Measurements from ENCODE around the gene ABAT. TPM values are rescaled to one million over a fixed set of nuclear protein-coding genes. Genes with fewer than 3 reads are reported as not detected.
A peak's percentile ranks its signal among the peaks of the same experiment; 100 is the strongest.
"Not testable (repeated sequence)": the region's sequence is repeated elsewhere in the genome, so short reads cannot be mapped to it uniquely, and the experiment has no call there.

The ABAT gene
- polyA plus RNA-seq, 12 donors: 13.2 to 32.8 (median 19.9) TPM; not detected in 1

GRCh38 chr16:8678068-8678927 is 3.9 kb downstream of the ABAT start:
- DNase-seq: no peak

DNA sequence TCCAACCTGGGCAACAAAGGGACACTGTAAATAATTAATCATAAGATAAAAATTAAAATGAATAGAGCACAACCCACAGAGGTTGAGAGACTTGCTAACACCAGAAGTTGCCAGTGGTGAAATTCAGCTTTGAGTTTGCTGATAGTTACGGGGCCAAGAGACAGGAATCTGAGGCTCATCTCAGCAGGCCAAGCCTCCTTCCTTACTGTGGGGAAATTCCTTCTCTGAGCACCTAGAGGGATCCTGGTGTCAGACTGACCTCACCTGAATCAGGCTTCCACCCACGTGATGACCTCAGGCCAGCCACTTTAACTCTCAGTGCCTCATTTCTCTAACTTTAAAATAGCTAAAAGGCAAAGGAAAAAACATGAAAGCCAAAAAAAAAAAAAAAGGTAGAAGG is 4.7 kb downstream of the ABAT start:
- no peak for DNase-seq

DNA sequence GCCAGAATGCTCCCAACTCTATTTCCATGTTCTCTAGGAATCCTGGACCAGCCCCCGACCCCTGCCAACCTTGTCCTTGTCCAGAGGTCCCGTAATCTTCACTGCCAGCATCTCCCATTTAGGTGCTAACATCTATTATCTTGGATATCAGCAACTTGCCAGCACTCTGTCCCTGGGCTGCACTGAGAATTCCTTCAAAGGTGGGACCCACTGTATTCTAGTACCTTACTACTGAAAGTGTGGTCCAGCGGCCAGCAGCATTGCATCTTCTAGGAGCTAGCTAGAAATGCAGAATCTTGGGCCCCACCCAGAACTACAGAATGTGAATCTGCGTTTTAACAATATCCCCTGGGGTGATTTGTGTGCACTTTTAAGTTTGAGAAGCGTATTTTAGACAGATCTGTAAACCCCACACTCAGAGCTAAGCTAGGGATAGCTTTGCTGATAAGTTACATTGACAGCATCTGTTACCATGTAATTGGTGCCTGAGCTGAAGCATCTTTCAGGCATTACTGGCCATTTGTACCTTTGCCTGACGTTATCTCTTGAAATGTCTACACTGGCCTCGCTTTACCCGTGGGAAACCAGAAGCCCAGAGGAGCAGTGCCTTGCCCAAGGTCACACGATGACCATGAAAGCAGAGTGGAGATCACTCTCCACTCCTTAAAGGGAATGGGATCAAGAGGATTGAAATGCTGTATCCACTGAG is 8.3 kb downstream of the ABAT start:
- no peak for DNase-seq

- no peak for DNase-seq
These were observed 9.2 kb downstream of the ABAT start for GRCh38 chr16:8683640-8684039.

DNA sequence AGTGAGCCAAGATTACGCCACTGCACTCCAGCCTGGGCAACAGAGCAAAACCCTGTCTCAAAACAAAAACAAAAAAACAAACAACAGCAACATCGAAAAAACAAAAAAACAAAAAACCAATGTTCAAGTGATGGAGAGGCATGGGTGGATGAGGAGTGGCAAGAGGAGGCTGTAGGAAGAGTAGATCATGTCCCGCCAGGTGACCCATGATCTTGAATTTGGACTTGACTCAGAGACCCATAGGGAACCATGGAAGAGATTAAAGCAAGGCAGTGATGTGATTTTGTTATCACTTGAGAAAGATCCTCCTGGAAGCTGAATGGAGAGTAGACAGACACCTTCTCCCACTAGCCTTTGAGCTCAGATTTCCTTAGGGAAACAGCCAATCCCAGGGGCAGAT is 11.2 kb downstream of the ABAT start:
- DNase-seq: no peak

DNA sequence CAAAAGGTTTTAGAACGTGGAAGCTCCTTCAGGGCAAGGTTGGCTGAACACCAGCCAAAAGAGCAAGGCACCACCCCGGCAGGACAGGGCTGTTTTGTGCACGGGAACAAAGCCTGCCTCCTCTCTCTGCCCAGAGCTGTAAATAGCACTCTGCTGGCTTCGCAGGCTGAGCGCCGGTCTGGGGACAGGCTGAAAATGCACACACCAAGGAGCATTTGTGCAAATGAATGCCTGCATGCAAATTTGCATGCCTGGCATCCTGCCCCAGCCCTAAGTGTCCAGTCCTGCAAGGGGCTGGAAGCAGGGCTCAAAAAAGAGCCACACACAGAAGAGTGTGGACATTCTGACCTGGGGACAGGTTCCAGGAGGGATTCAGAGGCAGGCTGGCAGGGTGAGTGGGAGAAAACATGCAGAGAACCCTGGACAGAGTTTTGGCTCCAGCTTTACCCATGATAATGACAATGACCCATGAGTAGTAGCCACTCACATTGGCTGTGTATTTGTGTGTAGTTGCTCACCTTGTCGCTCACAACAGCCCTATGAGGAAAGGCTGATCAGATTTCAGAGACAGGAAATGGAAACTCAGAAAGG is 11.7 kb downstream of the ABAT start:
- DNase-seq: no peak

DNA sequence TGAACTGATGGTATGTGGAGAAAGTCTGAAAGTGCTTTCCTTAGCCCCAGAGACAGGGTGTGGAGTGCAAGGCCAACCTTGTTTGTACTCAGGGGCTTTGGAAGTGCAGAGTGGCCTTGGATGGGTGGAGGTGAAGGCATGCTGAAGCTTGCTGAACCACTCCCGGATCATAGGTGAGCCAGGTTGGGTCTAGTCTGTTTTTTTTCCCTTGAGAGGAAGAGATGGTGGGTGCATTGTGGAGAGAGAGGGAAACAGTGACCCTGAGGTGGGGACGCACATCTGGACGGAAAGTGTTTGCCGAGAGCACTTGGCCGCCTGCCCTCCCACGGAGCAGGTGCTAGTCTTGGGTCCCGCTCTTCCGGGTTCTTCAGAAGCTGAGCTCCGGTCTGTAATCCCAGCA is 12.5 kb downstream of the ABAT start:
- DNase-seq: no peak

GRCh38 chr16:8689686-8690085 is 15.3 kb downstream of the ABAT start:
- DNase-seq: no peak

GRCh38 chr16:8691728-8692127 is 17.3 kb downstream of the ABAT start:
- no peak for DNase-seq

DNA sequence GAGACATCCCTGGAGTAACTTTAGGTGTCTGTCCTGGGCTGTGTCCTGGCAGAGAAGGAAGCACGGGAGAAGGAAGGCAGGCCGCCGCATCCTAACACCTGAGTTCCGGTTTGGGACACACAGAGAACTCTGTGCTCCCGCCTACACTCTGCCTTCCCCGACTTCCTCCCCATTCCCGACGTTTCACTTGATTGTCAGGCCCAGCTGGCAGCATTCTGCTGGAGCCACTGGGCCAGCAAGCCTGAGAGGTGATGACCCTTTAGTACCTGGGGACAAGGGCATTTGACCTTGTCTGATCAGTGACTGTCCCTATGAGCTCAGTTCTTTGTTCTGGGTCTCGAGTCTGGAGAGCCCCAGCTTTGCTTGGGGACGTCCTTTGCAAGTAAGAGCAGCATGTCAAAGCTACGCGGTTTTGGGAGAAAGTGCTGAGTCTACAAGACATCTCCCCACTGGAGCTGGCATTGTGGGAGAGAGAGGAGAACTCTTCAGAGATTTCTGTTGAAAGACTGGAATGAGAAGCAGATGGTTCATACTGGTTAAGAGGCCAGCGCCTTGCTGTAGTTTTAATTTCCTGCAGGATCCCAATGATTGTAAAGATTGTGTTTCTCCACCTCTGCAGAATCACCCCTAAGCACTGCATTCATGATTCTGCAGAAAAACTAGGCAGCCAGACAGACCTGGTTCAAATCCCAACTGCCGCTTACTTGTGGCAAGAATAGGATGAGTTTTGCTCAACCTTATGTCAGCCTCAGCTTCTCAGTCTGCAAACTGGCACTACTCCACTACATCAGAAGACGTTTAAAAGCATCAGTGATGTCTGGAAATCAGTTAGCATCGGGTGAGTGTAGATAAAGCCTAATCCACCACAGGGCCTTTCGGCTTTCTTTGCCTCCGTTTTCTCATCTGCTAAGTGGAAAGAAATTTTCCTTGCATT is 20.6 kb downstream of the ABAT start:
- no peak for DNase-seq

DNA sequence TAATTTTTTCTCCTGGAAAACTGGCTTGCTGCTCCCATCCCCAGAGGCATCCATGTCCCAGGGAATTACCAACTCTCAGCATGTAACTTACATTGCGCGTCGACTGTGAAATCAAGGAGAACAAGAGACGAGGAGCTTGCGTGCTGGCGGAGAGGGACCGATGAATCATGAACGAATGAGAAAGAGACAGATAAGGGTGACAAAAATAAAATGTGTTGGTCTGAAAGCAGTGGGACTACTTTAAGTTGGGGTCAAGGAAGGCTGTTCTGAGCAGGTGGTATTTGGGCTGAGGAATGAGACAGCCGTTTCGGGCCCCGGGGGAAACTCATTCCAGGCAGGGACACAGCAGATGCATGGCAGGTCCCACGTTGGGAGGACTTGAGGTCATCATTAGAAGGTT is 22.5 kb downstream of the ABAT start:
- DNase-seq: no peak

DNA sequence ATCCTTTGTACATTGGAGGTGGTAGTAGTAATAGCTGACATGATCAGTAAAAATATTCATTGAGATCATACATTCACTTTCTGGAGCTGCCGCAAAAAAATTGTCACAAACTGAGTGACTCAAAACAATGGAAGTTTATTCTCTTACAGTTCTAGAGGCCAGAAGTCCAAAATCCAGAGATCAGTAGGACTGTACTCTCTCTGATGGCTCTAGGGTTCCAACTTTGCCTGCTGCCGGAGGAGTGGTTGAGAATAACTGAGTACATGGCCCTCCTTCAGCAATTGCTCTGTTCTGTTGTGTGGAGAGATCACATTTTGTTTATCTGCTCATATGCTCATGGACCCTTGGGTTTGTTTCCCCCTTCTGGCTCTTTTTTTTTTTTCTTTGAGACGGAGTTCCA is 23.5 kb downstream of the ABAT start:
- no peak for DNase-seq

DNA sequence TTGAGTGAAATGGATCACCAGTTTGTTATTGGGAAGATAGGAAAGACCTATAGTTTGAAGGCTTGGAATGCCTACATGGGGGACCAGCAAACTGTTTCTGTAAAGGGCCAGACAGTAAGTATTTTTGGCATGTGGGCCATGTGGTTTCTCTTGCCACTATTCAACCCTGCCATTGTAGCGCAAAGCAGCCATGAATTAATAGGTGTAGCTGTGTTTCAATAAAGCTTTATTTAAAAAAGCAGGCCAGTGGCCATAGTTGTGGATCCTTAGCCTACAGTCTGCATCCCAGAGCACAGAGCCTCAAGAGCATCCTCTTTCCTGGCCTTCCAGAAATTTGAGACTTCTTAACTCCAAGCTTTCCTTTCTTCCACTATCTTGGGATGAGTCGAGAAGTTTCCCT is 29.3 kb downstream of the ABAT start:
- DNase-seq: no peak

DNA sequence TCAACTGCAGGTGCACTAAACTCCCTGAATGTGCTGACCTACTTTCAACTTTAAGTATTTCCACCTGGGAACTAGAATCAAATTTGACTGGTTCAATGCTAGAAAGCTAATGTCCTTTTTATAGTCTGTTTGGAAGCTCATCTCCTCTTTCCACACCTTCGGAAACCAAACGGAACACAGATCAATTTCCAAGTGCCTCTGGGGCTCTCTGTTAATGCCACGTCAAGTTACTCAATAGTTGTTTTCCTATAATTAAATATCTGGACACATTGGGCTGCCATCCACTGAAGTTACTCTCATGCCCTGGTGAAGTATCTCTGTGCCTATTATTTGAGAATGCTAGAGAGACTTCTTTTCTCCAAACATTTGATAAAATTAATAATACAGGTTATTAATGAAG is 29.7 kb downstream of the ABAT start:
- DNase-seq: no peak

DNA sequence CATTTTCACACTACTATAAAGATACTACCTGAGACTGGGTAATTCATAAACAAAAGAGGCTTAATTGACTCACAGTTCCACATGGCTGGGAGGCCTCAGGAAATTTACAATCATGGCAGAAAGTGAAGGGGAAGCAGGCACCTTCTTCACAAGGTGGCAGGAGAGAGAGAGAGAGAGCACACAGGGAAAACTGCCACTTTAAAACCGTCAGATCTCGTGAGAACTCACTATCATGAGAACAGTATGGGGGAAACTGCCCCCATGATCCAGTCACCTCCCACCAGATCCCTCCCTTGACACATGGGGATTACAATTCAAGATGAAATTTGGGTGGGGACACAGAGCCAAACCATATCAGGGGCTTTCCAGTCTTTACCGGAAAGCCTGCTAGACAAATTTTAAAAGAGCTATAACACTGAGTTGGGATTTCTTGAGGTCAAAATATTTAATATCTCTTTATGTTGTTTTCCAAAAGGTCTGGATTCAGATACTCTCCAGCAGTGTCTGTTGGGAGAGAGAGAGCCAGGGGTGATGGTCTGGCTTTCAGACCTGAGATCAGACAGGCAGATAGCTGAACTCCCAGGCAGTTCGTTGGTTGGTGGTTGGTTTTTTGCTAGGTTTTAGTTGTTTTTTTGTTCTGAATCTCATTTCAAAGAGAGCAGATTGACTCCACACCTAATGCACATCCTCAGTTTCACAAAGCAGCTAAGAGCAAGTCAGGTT is 30.8 kb downstream of the ABAT start:
- not testable (repeated sequence) for DNase-seq

GRCh38 chr16:8708536-8708935 is 34.1 kb downstream of the ABAT start:
- DNase-seq: no peak

- peak; percentile 28 for DNase-seq
These were observed 38.4 kb downstream of the ABAT start for GRCh38 chr16:8712589-8713361.

- DNase-seq: no peak
These were observed 39.3 kb downstream of the ABAT start for GRCh38 chr16:8713635-8714172.

- DNase-seq: no peak
These were observed 39.8 kb downstream of the ABAT start for GRCh38 chr16:8714174-8714573.

GRCh38 chr16:8714807-8715206 is 40.4 kb downstream of the ABAT start:
- DNase-seq: no peak
